ENCODE measurements around the gene SOX11. TPM values are rescaled to one million over a fixed set of nuclear protein-coding genes. Genes with fewer than 3 reads are reported as not detected.
"Not testable (repeated sequence)": the region's sequence is repeated elsewhere in the genome, so short reads cannot be mapped to it uniquely, and the experiment has no call there.

The SOX11 gene
- total RNA-seq, 1 experiment from 2014 or later = not detected

- H2AFZ ChIP-seq = no peak overlapping the region
- no peaks in the 10 kb centered on the region for H3K36me3 ChIP-seq (ENCODE audit: low read depth)
- no peaks in the 10 kb centered on the region for H3K79me2 ChIP-seq (ENCODE audit: low read depth)
- H3K27ac ChIP-seq = no peak overlapping the region
- no peak overlapping the region for H3K4me2 ChIP-seq
- TF ChIP-seq, protein P1, sequence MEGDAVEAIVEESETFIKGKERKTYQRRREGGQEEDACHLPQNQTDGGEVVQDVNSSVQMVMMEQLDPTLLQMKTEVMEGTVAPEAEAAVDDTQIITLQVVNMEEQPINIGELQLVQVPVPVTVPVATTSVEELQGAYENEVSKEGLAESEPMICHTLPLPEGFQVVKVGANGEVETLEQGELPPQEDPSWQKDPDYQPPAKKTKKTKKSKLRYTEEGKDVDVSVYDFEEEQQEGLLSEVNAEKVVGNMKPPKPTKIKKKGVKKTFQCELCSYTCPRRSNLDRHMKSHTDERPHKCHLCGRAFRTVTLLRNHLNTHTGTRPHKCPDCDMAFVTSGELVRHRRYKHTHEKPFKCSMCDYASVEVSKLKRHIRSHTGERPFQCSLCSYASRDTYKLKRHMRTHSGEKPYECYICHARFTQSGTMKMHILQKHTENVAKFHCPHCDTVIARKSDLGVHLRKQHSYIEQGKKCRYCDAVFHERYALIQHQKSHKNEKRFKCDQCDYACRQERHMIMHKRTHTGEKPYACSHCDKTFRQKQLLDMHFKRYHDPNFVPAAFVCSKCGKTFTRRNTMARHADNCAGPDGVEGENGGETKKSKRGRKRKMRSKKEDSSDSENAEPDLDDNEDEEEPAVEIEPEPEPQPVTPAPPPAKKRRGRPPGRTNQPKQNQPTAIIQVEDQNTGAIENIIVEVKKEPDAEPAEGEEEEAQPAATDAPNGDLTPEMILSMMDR (conservative IDR thresholded peaks at IDR 0.05) = no peak
- no peak for TF ChIP-seq EZH2 (IDR thresholded peaks at IDR 0.05; ENCODE audit: low read depth)
- POLR2A ChIA-PET (ENCODE audit: unreplicated experiment) = no interaction called here
- 0 out of 2 replicates have a peak, but pooled peaks cover 12% of the 10 kb centered on the region for H3K27me3 ChIP-seq (ENCODE audit: insufficient read depth, low read depth)
- intact Hi-C loops (cut with micrococcal nuclease; ENCODE audit: unreplicated experiment) = no loop called here
- BruUV-seq (replicated peaks) = no TSS peak
- H3K9me3 ChIP-seq (ENCODE audit: insufficient read depth, low read depth) = no peaks in the 10 kb centered on the region
- H4K20me1 ChIP-seq (ENCODE audit: insufficient read depth) = no peaks in the 10 kb centered on the region
- no peaks in the 10 kb centered on the region for H3F3A ChIP-seq (ENCODE audit: insufficient read depth, low read depth)
- no peaks in the 10 kb centered on the region for H3K4me1 ChIP-seq (replicated peaks; ENCODE audit: insufficient read depth)
- DNase-seq = no peak
- H3K9me2 ChIP-seq (ENCODE audit: insufficient read depth) = no peaks in the 10 kb centered on the region
- CTCF ChIA-PET = no interaction called here
- H3K4me3 ChIP-seq = no peak overlapping the region
Measured at GRCh38 chr2:5665066-5665465, 27.1 kb upstream of the SOX11 start.

GRCh38 chr2:5666798-5667197 is 25.4 kb upstream of the SOX11 start:
- H3F3A ChIP-seq (ENCODE audit: insufficient read depth, low read depth) = no peaks in the 10 kb centered on the region
- no peak overlapping the region for H3K27ac ChIP-seq
- no TSS peak for BruUV-seq (replicated peaks)
- no peaks in the 10 kb centered on the region for H3K4me1 ChIP-seq (replicated peaks; ENCODE audit: insufficient read depth)
- intact Hi-C loops (cut with micrococcal nuclease; ENCODE audit: unreplicated experiment) = no loop called here
- DNase-seq = no peak
- H3K79me2 ChIP-seq (ENCODE audit: low read depth) = no peaks in the 10 kb centered on the region
- no peak overlapping the region for H2AFZ ChIP-seq
- POLR2A ChIA-PET (ENCODE audit: unreplicated experiment) = no interaction called here
- CTCF ChIA-PET = no interaction called here
- H3K36me3 ChIP-seq (ENCODE audit: low read depth) = no peaks in the 10 kb centered on the region
- H3K9me2 ChIP-seq (ENCODE audit: insufficient read depth) = no peaks in the 10 kb centered on the region
- H4K20me1 ChIP-seq (ENCODE audit: insufficient read depth) = no peaks in the 10 kb centered on the region; the same call in 1 of the 2 replicates
- H3K4me3 ChIP-seq = no peak overlapping the region
- no peaks in the 10 kb centered on the region for H3K9me3 ChIP-seq (ENCODE audit: insufficient read depth, low read depth)
- peaks cover 19% of the 10 kb centered on the region; the same call in 1 of the 2 replicates for H3K27me3 ChIP-seq (ENCODE audit: insufficient read depth, low read depth)
- no peak overlapping the region for H3K4me2 ChIP-seq
- TF ChIP-seq, protein P1 (conservative IDR thresholded peaks at IDR 0.05) = no peak
- no peak for TF ChIP-seq EZH2 (IDR thresholded peaks at IDR 0.05; ENCODE audit: low read depth)

GRCh38 chr2:5667655-5668054 is 24.5 kb upstream of the SOX11 start:
- H4K20me1 ChIP-seq (ENCODE audit: insufficient read depth); H2AFZ ChIP-seq; POLR2A ChIA-PET (ENCODE audit: unreplicated experiment); H3K4me1 ChIP-seq (replicated peaks; ENCODE audit: insufficient read depth); DNase-seq; CTCF ChIA-PET; H3K79me2 ChIP-seq (ENCODE audit: low read depth); H3F3A ChIP-seq (ENCODE audit: insufficient read depth, low read depth); intact Hi-C loops (cut with micrococcal nuclease; ENCODE audit: unreplicated experiment); BruUV-seq (replicated peaks); H3K36me3 ChIP-seq (ENCODE audit: low read depth); H3K9me2 ChIP-seq (ENCODE audit: insufficient read depth); H3K9me3 ChIP-seq (ENCODE audit: insufficient read depth, low read depth); H3K4me3 ChIP-seq; H3K4me2 ChIP-seq; H3K27ac ChIP-seq: not testable (repeated sequence)
- peaks cover 26% of the 10 kb centered on the region for H3K27me3 ChIP-seq (ENCODE audit: insufficient read depth, low read depth)

DNA sequence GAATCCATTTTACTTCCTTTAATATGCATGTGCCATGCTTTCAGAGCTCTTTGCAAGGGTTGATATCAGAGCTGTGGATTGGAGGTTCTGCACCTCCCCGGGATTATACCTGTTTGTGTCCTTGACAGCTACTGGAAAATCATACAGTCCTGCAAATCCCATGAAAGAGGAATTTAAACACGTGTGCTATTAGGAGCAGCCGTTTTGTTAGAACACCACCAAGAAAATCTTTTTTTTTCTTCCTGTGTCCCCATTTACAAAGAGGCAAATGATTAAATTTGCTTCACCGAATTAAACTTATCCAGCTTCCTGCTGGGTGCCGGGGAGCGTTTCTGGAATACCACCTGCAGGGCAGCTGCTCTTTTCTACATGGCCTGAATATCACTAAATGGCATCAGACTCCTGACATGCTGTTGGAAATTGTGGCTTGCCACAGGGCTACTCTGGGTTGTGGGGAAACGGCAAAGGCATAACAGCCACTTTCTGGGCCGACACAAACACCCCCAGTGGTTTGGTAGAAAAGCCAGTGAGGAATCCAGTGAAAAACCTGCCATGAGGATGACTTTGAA is 23.4 kb upstream of the SOX11 start:
- Histone ChIP-seq H3F3A (ENCODE audit: insufficient read depth, low read depth) (no peaks in the 10 kb centered on the region), H3K27me3 (ENCODE audit: insufficient read depth, low read depth) (peaks cover 36% of the 10 kb centered on the region), H3K4me3 (no peak overlapping the region), H3K9me3 (ENCODE audit: insufficient read depth, low read depth) (no peaks in the 10 kb centered on the region), H3K36me3 (ENCODE audit: low read depth) (no peaks in the 10 kb centered on the region), H2AFZ (no peak overlapping the region), H3K4me1 (replicated peaks; ENCODE audit: insufficient read depth) (no peaks in the 10 kb centered on the region), H3K79me2 (ENCODE audit: low read depth) (no peaks in the 10 kb centered on the region), H4K20me1 (ENCODE audit: insufficient read depth) (no peaks in the 10 kb centered on the region; the same call in none of the 2 replicates), H3K4me2 (no peak overlapping the region), H3K9me2 (ENCODE audit: insufficient read depth) (no peaks in the 10 kb centered on the region), H3K27ac (no peak overlapping the region)
- ChIA-PET POLR2A (ENCODE audit: unreplicated experiment) (no interaction called here), CTCF (no interaction called here)
- BruUV-seq (replicated peaks) = no TSS peak
- DNase-seq = no peak
- intact Hi-C loops (cut with micrococcal nuclease; ENCODE audit: unreplicated experiment) = no loop called here
- TF ChIP-seq, protein P1 (conservative IDR thresholded peaks at IDR 0.05) = no peak
- no peak for TF ChIP-seq EZH2 (IDR thresholded peaks at IDR 0.05; ENCODE audit: low read depth)
